Adipocyte (in vitro differentiated cells): ENCODE measurements around the gene ATP8A2.
"Not testable (repeated sequence)": the region's sequence is repeated elsewhere in the genome, so short reads cannot be mapped to it uniquely, and the experiment has no call there.

ENCODE experiments used
- DNase-seq: peaks from one replicate; pipeline ENCODE4 v3.0.0-alpha.2; 2015; ENCODE audit warnings: low read depth
- H3K27me3 ChIP-seq: replicated peaks from 2 replicates; pipeline ENCODE4 v1.7.0; 2013; ENCODE audit warnings: mild to moderate bottlenecking, low read length, moderate library complexity; ENCODE audit not compliant: control insufficient read depth, insufficient read depth
- H3K36me3 ChIP-seq: 2 replicates; pipeline ENCODE4 v1.7.0; 2013; ENCODE audit warnings: low read length, mild to moderate bottlenecking, moderate library complexity; ENCODE audit not compliant: control insufficient read depth, insufficient read depth, severe bottlenecking
- H3K4me1 ChIP-seq: 2 replicates; pipeline ENCODE4 v1.7.0; 2013; ENCODE audit warnings: mild to moderate bottlenecking, low read length, moderate library complexity; ENCODE audit not compliant: control insufficient read depth, insufficient read depth
- H3K4me3 ChIP-seq: 2 replicates; pipeline ENCODE4 v1.7.0; 2013; ENCODE audit warnings: mild to moderate bottlenecking, low read length, moderate library complexity
- H3K9ac ChIP-seq: 2 replicates; pipeline ENCODE4 v1.7.0; 2013; ENCODE audit warnings: mild to moderate bottlenecking, low read length, moderate library complexity
- H3K9me3 ChIP-seq: 2 replicates; pipeline ENCODE4 v1.7.0; 2013; ENCODE audit warnings: mild to moderate bottlenecking, low read length, moderate library complexity; ENCODE audit not compliant: control insufficient read depth

ATP8A2 gene

DNA sequence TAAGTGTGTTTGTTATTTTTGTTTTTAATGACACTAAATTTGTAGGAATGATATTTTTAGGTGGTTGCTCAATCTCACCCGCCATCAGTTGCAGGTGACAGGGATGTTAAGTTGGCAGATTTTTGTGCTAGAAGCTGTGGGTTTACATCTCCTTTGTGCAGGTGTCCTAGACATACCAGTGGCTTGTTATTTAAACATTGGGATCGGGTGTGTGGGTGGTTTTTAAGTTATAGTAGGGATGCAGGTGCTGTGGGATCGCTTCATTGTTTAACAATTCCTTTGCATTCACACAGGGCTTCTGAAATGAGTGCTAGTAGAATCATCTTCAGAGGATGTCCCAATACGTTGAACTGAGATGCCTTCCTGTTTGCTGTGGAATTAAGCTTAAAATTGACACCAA lies 580.1 kb downstream of the ATP8A2 start:
- DNase-seq = no peak
- Histone ChIP-seq H3K9ac (no peak overlapping the region), H3K36me3 (no peaks in the 10 kb centered on the region), H3K4me1 (no peaks in the 10 kb centered on the region), H3K27me3 (peaks cover 27% of the 10 kb centered on the region), H3K9me3 (peaks cover 14% of the 10 kb centered on the region), H3K4me3 (no peak overlapping the region)

DNA sequence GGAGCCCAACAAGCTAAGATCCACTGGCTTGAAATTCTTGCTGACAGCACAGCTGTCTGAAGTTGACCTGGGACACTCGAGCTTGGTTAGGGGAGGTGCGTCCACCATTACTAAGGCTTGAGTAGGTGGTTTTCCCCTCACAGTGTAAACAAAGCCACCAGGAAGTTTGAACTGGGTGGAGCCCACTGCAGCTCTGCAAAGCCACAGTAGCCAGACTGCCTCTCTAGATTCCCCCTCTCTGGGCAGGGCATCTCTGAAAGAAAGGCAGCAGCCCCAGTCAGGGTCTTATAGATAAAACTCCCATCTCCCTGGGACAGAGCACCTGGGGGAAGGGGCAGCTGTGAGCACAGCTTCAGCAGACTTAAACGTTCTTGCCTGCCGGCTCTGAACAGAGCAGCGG lies 582.3 kb downstream of the ATP8A2 start:
- not testable (repeated sequence) for H3K36me3 ChIP-seq, DNase-seq, H3K9ac ChIP-seq, H3K4me3 ChIP-seq, H3K4me1 ChIP-seq
- peaks cover 14% of the 10 kb centered on the region for H3K9me3 ChIP-seq
- peaks cover 15% of the 10 kb centered on the region for H3K27me3 ChIP-seq

DNA sequence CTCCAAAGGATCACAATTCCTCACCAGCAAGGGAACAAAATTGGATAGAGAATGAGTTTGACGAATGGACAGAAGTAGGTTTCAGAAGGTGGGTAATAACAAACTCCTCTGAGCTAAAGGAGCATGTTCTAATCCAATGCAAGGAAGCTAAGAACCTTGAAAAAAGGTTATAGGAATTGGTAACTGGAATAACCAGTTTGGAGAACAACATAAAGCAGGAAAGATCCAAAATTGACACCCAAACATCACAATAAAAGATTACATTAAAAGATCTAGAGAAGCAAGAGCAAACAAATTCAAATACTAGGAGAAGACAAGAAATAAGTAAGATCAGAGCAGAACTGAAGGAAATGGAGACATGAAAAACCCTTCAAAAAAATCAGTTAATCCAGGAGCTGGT lies 583.2 kb downstream of the ATP8A2 start:
- Histone ChIP-seq H3K27me3 (peaks cover 15% of the 10 kb centered on the region), H3K9me3 (peaks cover 14% of the 10 kb centered on the region)
- not testable (repeated sequence) for H3K4me1 ChIP-seq, H3K36me3 ChIP-seq, H3K9ac ChIP-seq, DNase-seq, H3K4me3 ChIP-seq

DNA sequence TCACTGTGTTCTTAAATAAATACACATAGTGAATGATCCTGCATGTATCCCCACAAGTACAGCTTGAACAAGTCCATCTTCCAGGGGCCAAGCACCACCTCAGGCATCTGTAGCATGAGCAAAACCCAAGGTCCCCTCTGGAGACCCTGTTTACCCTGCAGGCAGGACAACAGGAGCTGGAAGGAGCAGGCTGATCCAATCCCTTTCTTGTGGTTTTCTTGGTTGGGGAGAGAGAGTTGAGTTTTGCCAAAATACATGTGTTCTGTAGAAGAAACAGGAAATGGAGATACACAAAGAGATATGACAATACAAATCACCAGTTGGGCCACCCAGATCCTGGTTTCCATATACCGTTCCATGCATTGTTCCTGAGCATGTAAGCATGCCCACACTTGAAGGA lies 587.2 kb downstream of the ATP8A2 start:
- H3K9ac ChIP-seq = no peak overlapping the region
- DNase-seq = no peak
- H3K36me3 ChIP-seq = no peaks in the 10 kb centered on the region
- peaks cover 7% of the 10 kb centered on the region for H3K4me1 ChIP-seq
- H3K9me3 ChIP-seq = peaks cover 8% of the 10 kb centered on the region
- peaks cover 7% of the 10 kb centered on the region for H3K27me3 ChIP-seq
- H3K4me3 ChIP-seq = no peak overlapping the region

DNA sequence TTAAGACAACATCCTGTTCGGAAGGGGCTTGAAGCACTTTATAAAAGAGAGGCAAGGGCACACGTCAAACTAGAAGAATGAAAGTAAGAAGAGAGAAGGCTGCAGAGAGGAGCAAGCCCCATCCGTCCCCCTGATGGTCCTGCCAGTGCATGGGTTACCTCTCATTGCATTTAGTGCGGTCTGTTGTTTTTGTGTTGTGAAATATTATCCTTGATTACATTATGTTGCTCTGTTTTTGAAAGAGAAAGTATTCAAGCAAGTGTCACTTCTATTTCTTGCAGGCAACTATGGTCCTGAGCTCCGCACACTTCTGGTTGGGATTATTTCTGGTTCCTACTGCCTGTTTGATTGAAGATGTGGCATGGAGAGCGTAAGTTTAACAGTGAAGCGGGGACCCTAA lies 589.5 kb downstream of the ATP8A2 start:
- H3K9me3 ChIP-seq = peaks cover 8% of the 10 kb centered on the region
- H3K27me3 ChIP-seq = peaks cover 7% of the 10 kb centered on the region

DNA sequence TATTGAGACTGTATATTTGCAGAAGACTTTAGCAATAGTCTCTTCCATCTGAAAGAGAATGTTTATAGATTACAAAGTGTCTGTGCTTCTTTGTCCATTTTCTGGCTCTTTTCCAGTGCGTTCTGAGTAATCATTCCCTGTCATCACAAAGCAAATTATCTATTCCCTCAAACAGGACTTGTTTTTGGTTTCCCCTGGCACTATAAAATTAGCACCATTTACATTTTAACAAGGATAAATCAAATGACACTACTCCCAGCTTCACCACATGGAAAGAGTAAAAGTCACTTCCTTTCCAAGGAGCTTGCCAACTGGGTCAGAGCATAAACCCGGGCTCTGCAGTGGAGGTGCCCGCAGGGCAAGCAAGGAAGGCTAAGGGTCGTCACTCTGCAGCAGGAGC lies 591.9 kb downstream of the ATP8A2 start:
- Histone ChIP-seq H3K9me3 (no peaks in the 10 kb centered on the region), H3K36me3 (no peaks in the 10 kb centered on the region), H3K4me1 (peaks cover 10% of the 10 kb centered on the region), H3K4me3 (no peak overlapping the region), H3K9ac (no peak overlapping the region), H3K27me3 (peaks cover 22% of the 10 kb centered on the region)
- DNase-seq = peak; percentile 15

More for the DNA sequence above, 589.5 kb downstream of the ATP8A2 start:
- Histone ChIP-seq H3K9ac (no peak overlapping the region), H3K36me3 (no peaks in the 10 kb centered on the region), H3K4me1 (peaks cover 10% of the 10 kb centered on the region), H3K4me3 (no peak overlapping the region)
- no peak for DNase-seq

DNA sequence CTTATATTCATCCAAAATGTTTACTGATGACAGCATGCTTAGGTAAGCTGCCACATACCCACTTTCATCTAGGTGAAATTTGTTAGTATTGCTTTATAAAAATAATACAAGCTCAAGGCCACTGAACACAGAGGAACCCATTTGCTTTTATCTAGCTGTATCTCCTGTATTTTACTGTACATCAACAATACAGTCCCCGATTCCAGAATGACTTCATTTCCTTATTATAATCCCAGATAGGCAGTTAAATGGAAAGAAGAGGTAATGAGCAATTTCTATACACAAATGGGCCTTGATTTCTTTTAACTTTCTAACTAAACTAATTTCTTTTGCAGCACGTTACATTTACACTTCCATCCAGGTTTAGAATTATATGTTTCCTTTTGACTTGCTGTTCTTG lies 593.8 kb downstream of the ATP8A2 start:
- DNase-seq = no peak
- no peaks in the 10 kb centered on the region for H3K36me3 ChIP-seq
- H3K9me3 ChIP-seq = no peaks in the 10 kb centered on the region
- H3K9ac ChIP-seq = no peak overlapping the region
- peaks cover 18% of the 10 kb centered on the region for H3K27me3 ChIP-seq
- H3K4me3 ChIP-seq = no peak overlapping the region
- peaks cover 10% of the 10 kb centered on the region for H3K4me1 ChIP-seq

DNA sequence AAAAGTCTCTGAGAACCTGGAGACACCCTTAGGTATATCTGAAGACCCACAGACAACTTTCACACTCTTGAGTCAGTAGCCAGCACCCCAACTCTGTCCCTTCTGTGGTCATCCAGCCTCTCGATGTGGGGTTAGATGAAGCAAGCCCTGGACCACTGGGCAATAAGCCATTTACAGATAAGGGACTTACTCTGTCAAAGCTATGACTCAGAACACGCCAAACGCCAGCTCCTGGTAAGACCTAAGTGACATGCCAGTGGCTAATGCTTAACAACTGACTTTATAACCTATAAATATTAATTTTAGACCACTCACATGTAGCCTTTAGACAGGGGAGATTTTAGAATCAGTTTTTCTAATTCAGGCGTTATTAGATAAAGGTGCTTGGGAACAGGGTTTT lies 594.3 kb downstream of the ATP8A2 start:
- Histone ChIP-seq H3K9me3 (no peaks in the 10 kb centered on the region), H3K4me1 (peaks cover 10% of the 10 kb centered on the region), H3K9ac (no peak overlapping the region), H3K4me3 (no peak overlapping the region), H3K36me3 (no peaks in the 10 kb centered on the region), H3K27me3 (peaks cover 18% of the 10 kb centered on the region)
- no peak for DNase-seq

DNA sequence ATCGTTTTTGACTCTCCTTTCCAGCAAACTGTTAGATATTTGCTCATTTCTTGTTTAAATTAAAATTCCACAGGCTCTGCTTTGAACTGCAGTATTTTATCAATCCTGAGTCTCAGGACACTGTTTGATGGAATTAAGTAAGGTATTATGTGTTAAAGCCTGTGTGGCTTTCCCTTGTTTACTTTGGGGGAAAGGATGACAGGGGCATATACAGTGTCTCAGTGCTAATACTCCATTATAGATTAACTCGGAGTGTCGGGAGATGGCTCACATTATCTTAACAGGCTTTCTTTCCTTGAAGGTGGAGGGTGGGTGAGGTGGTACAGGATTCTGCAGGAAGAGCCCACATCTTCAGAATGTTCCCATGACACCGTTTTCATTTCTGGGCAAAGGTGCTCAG lies 595.4 kb downstream of the ATP8A2 start:
- no peak overlapping the region for H3K9ac ChIP-seq

DNA sequence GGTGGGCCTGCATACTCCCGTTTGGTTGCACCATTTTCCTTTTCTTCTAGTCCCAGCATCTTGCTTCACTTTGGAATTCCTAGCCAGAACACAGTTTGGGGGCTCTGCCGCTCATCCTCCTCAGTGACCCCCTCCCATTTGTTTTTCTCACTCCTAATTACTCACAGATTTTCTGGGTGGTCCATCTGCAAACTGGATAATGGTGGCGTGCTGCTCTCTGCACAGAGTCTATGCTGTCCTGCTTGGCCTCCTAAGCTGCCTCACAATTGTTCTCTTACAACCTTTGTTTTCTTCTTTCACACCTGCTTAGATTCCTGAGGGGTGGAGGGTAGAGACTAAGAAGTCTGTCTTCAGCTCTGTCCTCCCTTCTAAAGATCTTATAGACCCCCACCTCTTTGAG lies 599.3 kb downstream of the ATP8A2 start:
- H3K36me3 ChIP-seq = no peaks in the 10 kb centered on the region
- H3K9ac ChIP-seq = no peak overlapping the region
- DNase-seq = no peak
- peaks cover 36% of the 10 kb centered on the region for H3K27me3 ChIP-seq
- H3K4me3 ChIP-seq = no peak overlapping the region
- H3K4me1 ChIP-seq = no peaks in the 10 kb centered on the region
- H3K9me3 ChIP-seq = no peaks in the 10 kb centered on the region

More for the DNA sequence above, 595.4 kb downstream of the ATP8A2 start:
- no peak overlapping the region for H3K4me3 ChIP-seq
- no peak for DNase-seq
- H3K4me1 ChIP-seq = peaks cover 10% of the 10 kb centered on the region
- H3K27me3 ChIP-seq = peaks cover 23% of the 10 kb centered on the region
- no peaks in the 10 kb centered on the region for H3K9me3 ChIP-seq
- no peaks in the 10 kb centered on the region for H3K36me3 ChIP-seq

DNA sequence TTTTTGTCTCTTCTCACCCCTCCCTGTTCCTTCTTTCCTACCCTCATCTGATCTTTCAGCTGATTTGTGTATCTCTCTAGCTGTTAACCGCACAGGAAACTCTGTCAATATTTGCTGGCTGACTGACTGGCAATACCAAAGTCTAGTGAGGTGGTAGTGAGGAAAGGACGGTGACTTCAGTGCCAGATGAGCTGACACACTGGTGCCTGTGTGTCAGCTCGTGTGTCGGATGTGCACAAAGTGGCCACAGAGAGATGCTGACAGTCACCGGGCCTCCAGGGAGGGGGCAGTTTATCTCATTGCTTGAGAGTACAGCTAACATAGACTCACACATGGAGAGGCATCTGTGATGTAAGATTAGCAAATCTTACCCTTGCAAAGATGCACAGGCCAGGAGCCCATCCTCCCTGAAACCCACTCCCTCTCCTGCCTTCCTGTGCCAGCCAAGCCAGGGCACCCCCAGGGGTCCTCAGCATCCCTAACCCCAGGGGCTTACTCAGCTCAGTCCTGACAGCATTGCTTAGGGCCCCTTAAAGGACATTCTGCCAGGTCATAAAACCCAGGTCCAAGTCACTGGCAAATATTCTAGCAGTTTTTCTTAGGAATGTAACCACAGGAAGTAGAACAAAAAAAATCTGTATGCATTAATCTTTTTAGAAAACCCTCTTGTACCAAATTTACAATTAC lies 599.8 kb downstream of the ATP8A2 start:
- no peak for DNase-seq
- no peak overlapping the region for H3K4me3 ChIP-seq
- no peaks in the 10 kb centered on the region for H3K36me3 ChIP-seq
- H3K4me1 ChIP-seq = no peaks in the 10 kb centered on the region
- H3K9me3 ChIP-seq = no peaks in the 10 kb centered on the region
- H3K27me3 ChIP-seq = peaks cover 38% of the 10 kb centered on the region
- no peak overlapping the region for H3K9ac ChIP-seq

DNA sequence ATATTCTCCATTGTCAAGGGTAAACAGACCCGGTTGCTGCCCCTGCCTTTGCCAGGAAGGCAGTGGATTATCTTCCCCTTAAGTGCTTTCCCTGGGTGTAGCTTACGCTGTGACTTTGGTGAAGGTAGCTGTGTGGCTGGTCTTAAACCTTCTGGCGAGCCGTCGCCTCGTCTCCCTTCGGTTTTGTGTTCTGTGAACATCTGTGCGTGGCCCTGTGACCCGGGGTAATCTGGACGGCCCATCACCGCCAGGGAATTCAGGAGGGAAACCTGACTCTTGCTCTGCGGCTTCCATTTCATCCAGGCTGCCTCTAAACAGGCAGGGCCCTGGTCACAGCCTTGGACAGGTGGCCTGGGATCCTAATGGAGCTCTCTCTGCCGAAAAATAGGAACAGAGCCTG lies 601.3 kb downstream of the ATP8A2 start:
- no peaks in the 10 kb centered on the region for H3K4me1 ChIP-seq
- peaks cover 29% of the 10 kb centered on the region for H3K27me3 ChIP-seq
- H3K9me3 ChIP-seq = no peaks in the 10 kb centered on the region
- no peak for DNase-seq
- no peak overlapping the region for H3K4me3 ChIP-seq
- no peak overlapping the region for H3K9ac ChIP-seq
- no peaks in the 10 kb centered on the region for H3K36me3 ChIP-seq
